Stimulated activated CD4-positive, alpha-beta T cell treated with anti-CD3 and anti-CD28 coated beads, Interleukin-4, amount 100 ng/mL, for 1 hour (primary cell): ENCODE data around the gene CACFD1.

ENCODE experiments used
- DNase-seq: peaks from one replicate; pipeline ENCODE4 v3.0.0-alpha.2; 2020

Gene CACFD1

DNA sequence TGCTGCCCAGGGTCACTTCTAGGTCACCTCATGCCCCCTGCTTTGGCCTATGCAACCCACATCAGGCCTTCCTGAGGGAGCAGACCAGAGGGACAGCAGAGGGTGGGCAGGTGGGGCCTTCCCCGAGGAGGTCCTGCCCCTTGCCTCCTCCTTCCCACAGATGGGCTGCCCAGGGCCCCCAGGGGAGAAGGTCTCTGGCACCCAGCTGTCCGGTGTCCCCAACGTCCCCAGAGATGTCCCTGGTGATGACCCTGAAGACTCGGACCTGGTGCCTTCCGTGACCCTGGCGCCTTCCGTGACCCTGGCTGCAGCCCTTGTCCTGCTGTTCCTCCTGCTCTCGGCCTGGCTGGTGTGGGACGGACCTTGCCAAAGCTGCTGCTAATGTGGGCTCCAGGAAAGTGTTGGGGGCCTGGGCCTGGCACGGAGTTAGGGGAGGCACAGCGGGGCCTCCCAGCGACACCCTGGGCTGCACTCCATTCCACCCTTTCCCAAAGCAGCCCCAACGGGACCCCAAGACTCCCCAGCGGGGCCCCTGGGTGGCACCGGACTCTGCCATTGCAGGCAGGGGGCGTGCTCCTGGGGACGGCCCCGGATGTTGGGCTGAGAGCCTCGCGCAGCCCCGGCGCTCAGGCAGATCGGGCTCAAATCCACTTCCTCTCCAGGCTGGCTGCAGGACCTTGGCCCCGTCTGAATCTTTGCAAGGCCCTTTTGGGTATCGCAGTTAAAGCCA is 25.9 kb downstream of the CACFD1 start:
- no peak for DNase-seq

DNA sequence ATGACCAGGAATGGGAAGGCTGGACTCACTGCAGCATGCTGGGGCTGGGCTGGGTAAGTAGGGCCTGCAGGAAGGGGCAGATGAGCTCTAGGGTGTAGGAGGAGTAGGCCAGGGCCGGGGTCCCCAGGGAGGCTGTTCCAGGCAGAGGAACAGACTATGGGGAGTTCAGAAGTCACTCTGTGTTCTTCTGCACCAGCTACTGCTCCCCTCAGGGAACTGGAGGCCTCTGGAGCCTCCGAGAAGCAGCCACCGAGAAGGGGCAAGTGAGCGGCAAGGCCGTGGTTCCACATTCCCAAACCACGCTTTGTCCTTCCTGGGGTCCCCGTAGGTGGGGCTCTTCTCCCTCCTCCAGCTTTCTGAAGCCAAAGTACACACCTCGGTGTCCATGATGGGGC is 27.6 kb downstream of the CACFD1 start:
- no peak for DNase-seq

- DNase-seq, result no peak
Measured at GRCh38 chr9:133488686-133489252, 29.0 kb downstream of the CACFD1 start.

- DNase-seq, result no peak
Measured at GRCh38 chr9:133489253-133490190, 29.7 kb downstream of the CACFD1 start.

DNA sequence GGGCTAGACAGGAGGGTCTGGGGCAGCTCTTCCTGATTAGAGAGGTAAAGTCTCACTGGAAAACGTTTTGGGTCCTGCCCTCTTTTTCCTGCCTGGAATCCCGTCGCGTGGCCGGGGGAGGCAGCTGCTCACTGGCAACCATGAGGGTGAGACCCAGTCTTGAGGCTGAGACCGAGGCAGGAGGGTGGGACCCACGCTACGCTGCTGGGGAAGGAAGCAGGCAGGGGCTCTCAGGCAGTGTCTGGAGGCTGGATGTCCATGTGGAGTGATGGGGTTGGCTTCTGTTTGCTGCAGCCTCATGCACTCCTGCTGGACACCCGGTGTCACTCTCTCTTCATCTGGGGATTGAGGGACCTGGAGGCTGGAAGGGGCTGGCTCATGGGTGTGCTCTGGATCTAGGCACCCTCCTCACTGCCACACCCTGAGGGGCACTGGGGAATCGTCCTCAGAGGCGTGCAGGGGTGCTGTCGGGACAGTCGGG is 30.5 kb downstream of the CACFD1 start:
- DNase-seq, result no peak

GRCh38 chr9:133490865-133491655 is 31.3 kb downstream of the CACFD1 start:
- DNase-seq, result no peak

DNA sequence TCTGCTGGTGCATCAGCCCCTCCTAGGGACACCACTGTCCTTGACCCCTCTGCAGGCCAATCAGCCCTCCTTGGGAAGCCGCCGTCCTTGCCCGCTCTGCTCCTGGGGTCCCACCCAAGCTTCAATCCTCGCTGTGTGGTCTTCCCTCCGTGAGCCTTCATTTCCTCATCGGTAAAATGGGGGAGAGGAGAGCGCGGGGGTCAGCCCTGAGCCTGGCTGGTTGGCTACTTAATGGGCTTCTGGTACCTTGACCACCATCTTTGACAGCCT is 31.8 kb downstream of the CACFD1 start:
- DNase-seq, result no peak

DNA sequence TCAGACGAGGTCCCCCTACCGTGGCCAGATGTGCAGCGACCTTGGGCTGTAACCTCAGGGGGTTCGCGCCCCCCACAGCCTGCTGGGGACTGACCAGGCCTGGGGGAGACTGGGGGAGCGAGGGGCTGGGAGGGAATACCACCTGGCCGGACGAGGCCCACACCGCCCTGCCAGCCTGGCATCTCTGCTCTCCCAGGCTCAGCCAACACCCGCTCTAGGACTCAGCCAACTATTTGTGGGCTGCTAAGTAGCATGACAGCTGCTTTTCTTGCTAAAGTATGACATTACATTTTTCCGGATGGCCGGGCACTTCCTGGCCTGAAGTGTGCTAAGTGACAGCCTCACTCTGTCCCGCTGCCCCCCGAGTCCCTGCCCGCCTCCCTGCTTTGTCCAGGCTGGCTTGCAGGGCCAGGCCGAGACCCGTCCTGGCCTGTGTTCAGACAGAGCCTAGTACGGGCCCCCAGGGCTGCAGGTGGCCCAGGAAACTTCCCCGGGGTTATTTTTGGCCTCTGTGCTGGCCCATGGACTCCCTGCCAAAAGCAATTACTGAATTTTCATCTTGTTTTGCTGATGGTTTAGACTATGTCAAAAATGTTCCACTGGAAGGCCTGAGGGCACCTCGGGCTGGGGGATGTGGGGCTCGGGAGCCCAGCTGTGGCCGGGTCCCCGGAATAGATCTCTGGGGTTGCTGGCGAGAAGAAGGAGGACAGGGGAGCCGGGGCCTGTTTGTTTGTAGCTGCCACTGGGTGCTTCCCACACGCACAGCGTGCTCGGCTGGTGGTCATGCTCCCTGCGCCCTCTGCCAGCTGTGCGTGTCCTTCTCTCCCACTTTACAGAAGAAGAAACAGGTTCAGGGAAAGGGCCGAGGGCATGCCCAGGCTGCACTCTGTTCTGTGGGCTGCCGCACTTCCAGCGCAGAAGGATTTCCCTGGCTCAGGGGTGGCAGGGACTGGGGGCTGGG is 32.6 kb downstream of the CACFD1 start:
- no peak for DNase-seq

DNA sequence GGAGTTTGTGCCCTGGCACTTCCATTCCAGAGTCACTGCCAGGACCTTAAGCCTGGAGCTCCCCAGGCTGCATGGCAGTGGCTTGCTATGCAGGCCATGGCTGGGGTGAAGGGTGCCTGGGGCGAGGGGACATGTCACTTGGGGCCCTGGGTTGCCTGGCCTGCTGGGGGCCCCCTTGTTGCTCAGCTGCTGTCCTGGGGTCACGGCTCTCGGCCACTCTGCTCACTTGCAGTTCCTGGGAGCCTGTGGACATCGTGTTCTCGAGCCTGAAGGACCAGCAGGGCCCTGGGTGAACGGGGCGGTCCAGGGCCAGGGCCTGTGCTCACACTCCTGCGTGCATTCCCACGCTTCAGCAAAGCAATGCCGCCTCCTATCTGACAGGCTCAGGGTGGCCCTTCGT is 33.6 kb downstream of the CACFD1 start:
- DNase-seq, result no peak

- DNase-seq, result no peak
Measured at GRCh38 chr9:133493845-133494540, 34.2 kb downstream of the CACFD1 start.

DNA sequence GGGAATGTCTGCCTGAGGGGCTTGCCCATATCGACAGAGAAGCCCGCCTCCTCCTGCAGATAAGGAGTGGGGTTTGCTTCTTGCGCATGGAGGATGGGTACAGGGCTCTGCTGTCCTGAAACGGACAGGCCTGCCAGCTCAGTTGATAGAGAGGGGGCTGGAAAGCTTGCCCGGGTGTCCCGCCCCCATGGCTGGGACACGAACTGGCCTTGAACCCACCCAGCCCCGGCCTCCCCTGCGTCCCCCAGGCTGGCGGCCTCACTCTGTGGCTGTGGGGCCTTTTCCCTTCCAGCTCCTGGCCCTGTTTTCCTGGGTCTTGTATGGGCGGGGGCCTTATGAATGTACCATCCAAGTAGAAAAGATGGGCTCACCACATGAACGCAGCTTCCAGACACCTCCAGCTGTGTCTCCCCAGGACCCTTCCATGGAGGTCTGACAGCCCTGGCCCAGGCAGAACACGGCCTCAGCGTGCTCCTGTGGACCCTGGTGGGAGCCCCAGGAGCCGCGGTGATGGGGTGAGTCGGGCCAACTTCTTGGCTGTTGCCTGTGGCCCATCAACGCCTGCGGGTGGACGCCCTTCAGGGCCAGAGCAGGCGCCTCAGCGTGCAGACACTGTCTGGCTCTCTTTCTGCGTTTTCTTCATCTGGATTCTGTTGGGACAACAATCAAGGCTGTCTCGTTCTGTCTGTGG is 35.0 kb downstream of the CACFD1 start:
- no peak for DNase-seq

DNA sequence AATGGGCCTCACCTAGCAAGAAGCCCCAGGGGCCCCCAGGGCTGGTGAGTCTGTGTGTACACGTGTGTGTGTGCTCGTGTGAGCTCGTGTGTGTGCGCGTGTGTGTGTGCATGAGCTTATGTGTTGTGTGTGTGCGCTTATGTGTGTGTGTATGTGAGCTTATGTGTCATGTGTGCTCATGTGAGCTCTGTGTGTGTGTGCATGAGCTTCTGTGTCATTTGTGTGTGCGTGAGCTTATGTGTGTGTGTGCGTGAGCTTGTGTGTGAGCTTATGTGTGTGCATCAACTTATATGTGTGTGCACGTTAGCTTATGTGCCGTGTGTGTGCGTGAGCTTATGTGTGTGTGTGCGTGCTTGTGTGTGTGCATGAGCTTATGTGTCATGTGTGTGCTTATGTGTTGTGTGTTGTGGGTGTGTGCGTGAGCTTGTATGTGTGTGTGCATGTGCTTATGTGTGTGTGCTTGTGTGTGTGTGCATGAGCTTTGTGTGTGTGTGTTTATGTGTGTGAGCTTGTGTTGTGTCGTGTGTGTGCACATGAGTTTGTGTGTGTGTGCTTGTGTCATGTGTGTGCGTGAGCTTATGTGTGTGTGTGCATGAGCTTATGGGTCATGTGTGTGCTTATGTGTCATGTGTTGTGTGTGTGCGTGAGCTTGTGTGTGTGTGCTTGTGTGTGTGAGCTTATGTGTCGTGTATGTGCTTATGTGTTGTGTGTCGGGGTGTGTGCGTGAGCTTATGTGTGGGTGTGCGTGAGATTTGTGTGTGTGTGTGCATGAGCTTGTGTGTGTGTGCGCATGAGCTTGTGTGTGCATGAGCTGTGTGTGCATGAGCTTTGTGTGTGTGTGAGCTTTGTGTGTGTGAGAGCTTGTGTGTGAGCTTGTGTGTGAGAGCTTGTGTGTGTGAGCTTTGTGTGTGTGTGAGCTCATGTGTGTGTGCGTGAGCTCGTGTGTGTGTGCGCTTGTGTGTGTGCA is 35.8 kb downstream of the CACFD1 start:
- DNase-seq, result no peak

GRCh38 chr9:133496861-133497842 is 37.4 kb downstream of the CACFD1 start:
- no peak for DNase-seq

DNA sequence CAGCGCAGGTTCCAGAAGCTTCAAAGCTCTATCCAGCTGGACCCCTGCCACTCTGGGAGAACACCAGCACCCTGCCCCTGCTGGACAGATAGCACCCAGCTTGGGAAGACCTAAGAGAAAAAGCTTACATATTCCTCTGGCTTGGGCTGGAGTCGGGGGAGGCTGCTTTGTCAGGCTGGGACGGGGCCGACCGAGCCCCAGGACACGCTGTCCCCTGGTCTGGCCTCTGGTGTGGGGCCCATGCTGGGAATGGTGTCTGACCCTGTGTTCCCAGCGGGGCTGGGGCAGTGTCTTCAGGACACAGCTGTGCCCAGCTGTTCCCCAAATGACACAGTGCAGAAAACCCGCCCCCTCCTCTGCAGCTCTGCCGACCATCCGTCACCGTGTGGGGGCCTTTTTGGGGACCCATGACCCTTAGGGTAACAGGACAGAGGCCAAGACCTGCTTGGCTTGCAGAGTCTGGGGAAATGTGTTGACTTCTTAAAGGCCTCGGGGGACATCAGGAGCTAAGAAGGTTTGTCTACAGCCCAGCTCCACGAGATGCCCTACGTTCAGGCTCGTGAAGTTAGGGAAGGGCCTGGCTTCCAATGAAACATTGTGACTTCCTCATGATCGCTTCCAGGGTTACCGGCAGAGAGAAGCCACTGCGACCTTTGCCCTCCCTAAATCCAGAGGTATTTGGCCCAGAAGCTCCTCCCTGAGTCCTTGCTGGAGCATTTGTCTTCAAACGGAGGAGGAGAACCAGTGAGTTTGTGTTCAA is 39.5 kb downstream of the CACFD1 start:
- no peak for DNase-seq

GRCh38 chr9:133499892-133500270 is 40.1 kb downstream of the CACFD1 start:
- no peak for DNase-seq

DNA sequence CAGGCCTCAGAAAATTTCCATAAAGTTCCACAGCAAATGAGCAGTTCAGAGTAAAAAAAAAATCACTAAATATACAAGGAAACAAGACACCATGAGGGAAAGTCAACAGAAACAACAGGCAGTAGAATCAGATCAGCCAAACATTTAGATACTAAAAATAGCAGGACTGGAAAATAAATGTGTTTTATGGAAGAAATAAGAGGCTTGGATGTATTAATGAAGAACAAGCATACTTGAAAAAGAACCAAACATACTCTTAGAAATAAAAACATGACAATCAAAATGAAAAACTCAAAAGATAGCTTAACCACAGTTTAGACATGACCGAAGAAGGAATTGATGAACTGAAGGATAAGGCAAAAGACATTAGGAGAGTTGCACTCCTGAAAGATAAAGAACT is 42.3 kb downstream of the CACFD1 start:
- no peak for DNase-seq

GRCh38 chr9:133505186-133505830 is 45.5 kb downstream of the CACFD1 start:
- no peak for DNase-seq
